Stomach (tissue), 9 donors: ENCODE measurements around the gene PTPRG. TPM values are rescaled to one million over a fixed set of nuclear protein-coding genes. Genes with fewer than 3 reads are reported as not detected.

Experiments used
- DNase-seq, 2 donors: peaks; one replicate each; pipeline versions ENCODE4 v3.0.0 to v3.0.0-alpha.2; 2013 to 2019
- H3K27ac ChIP-seq, 5 donors: fragments of 200-600 bp in 4 of 5; sonication (generic) in 4 of 5; one replicate each; pipeline ENCODE4 v1.5.1; 2013 to 2019; ENCODE audit warnings: mild to moderate bottlenecking in 1 of 5, moderate library complexity in 1 of 5
- H3K27me3 ChIP-seq, 3 donors: fragments of 200-600 bp; sonication (generic); one replicate each; pipeline ENCODE4 v1.5.1; 2017 to 2019; ENCODE audit warnings: mixed run types in 1 of 3
- H3K36me3 ChIP-seq, 4 donors: fragments of 200-600 bp; sonication (generic); 1 replicate in 3 of 4; 2 replicates in 1 of 4; pipeline ENCODE4 v1.5.1; 2016 to 2019
- H3K4me1 ChIP-seq, 4 donors: fragments of 200-600 bp; sonication (generic); one replicate each; pipeline ENCODE4 v1.5.1; 2016 to 2019
- H3K4me3 ChIP-seq, 4 donors: fragments of 200-600 bp; sonication (generic) in 3 of 4; one replicate each; pipeline ENCODE4 v1.5.1; 2016 to 2019; ENCODE audit warnings: mild to moderate bottlenecking in 1 of 4
- H3K9me3 ChIP-seq, 4 donors: fragments of 200-600 bp; sonication (generic); one replicate each; pipeline ENCODE4 v1.5.1; 2016 to 2019
- CTCF ChIP-seq, 7 experiments: fragments of 450-650 bp in 4 of 7; fragments of 200-600 bp in 3 of 7; sonication (generic) in 3 of 7; IDR thresholded peaks; one replicate each; pipeline ENCODE4 v1.5.1; 2016 to 2019; ENCODE audit warnings: antibody characterized with exemption in 7 of 7, control low read depth in 2 of 7, mild to moderate bottlenecking in 1 of 7
- EP300 ChIP-seq: sonication (generic); formaldehyde crosslinking; IDR thresholded peaks from one replicate; pipeline ENCODE4 v1.6.1; 2017; ENCODE audit warnings: antibody characterized with exemption
- POLR2A ChIP-seq, 4 donors: fragments of 450-650 bp; IDR thresholded peaks; one replicate each; pipeline ENCODE4 v1.6.1; 2016; ENCODE audit warnings: antibody characterized with exemption in 4 of 4, control low read depth in 2 of 4, mild to moderate bottlenecking in 1 of 4, moderate library complexity in 1 of 4
- POLR2AphosphoS5 ChIP-seq, 3 donors: sonication (generic); formaldehyde crosslinking; IDR thresholded peaks; one replicate each; pipeline ENCODE4 v1.6.1; 2016; ENCODE audit warnings: antibody characterized with exemption in 3 of 3
- WGBS, 5 donors: extraction: QIAGEN DNeasy Blood & Tissue Kit in 3 of 5; methylation state at CpG; one replicate each; pipeline versions ENCODE4 v1.1.5 to v1.1.7; 2013 to 2018; 5-methylcytosine and 5-hydroxymethylcytosine counted together
- intact Hi-C: fragments of 100-400 bp; cut with DNase I; formaldehyde crosslinking; loops from one replicate; pipeline ENCODE4 v1.15.1; 2023; ENCODE audit warnings: low total_unique reads
- polyA plus RNA-seq, 3 donors: library from polyadenylated mRNA; stranded (reverse); fragments of 200-250 nt; gene quantifications; one replicate each; pipeline ENCODE4 v1.2.3, GENCODE V29; 2013
- total RNA-seq, 5 donors: library from RNA; depleted of rRNA; stranded (reverse); fragments of >200 nt; gene quantifications; one replicate each; pipeline versions ENCODE4 v1.1.0 to v1.2.3, GENCODE V29; 2014 to 2016
- donor health status: healthy with polysubstance abuse.
- donor health status: Bipolar disorder and iron deficiency.
- donor health status: healthy.

Gene PTPRG
- total and polyA plus RNA-seq, 8 donors: 2.4 to 96.0 (median 22.0) TPM

DNA sequence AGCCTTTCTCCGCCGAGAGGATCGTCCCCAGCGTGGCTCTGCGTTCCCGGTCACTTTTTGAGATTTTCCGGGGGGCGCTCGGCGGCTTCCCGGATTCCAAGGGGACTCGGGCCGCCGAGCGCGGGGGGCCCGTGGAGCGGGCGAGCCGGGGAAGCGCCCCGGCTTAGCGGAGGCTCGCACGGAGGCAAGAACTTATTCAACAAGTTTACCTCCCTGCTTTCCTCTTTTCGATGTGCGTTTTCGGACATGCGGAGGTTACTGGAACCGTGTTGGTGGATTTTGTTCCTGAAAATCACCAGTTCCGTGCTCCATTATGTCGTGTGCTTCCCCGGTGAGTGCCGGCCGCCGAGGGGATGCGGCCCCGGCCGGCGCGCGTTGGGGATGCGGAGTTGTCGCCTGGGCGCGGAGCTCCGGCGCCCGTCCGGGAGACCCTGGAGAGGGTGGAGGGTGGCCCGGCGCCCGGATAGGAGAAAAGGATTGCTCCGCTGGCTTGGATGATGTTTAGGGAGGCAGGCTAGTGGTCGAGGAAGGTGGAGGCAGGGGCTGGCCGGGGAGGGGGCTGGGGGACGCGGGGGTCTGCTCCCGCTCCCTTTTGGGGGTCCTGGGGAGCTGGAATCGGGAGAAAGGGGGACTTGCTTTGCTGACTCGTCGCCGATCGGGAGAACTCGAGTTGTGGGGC, 810 bp downstream of the PTPRG start:
- H3K27ac ChIP-seq: peak overlapping the region; percentile 93 to 97 (median 95)
- intact Hi-C loops: loop anchor here (10.0 kb wide), 1 partner anchor 623 kb away; no protein-coding TSS in a partner anchor

DNA sequence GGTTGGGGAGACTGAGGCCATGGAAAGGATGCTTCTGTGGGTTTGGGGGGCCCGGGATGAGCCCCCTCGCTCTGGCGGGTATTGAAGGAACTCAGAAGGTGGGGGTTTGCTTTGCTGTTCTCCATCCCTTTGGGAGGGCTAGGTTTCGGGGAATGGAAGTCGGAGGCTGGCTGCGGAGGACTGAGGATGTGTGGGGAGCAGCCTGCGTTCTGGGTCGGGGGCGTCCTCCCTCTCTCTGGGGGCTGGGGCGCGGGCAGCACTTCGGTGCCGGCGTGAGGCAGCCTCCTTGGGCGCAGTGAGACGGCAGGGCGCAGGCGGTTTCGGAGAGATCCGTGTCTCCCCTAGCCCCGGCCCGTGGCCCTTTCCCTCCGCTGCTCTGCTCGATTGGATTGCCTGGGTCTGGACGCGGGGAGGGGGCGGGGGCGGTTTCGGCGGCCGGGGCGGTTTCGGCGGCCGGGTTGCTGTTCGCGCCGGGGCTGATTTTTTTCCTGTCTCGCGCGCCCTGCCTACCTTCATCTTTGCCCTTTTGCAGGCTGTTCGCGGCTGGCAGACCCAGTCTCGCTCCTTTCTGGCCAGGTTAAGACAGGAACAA, 1.4 kb downstream of the PTPRG start:
- peaks cover 0 to 54% (median 0%) of the 10 kb centered on the region in 3 donors for H3K27me3 ChIP-seq
- 0 to 3% (median 1%) methylated on average over 26 to 44 of the region's 44 CpGs for WGBS, 5 donors
- DNase-seq: peak in 1 of 2 donors; percentile 75
- H3K4me3 ChIP-seq: peak overlapping the region; percentile 70 to 83 (median 76)
- peaks cover 5 to 46% (median 35%) of the 10 kb centered on the region in 4 donors for H3K4me1 ChIP-seq
- peaks cover 0 to 8% (median 0%) of the 10 kb centered on the region in 4 donors for H3K9me3 ChIP-seq
- H3K27ac ChIP-seq: peak overlapping the region in 4 of 5 donors; percentile 93 to 97 (median 95)
- no peak for TF ChIP-seq POLR2A (IDR thresholded peaks at IDR 0.05)
- no peak for TF ChIP-seq EP300
- TF ChIP-seq CTCF (IDR thresholded peaks at IDR 0.05): no peak
- TF ChIP-seq POLR2AphosphoS5 (IDR thresholded peaks at IDR 0.05): no peak
- intact Hi-C loops: loop anchor here (10.0 kb wide), 1 partner anchor 622 kb away; no protein-coding TSS in a partner anchor
- H3K36me3 ChIP-seq: no peaks in the 10 kb centered on the region

More for the DNA sequence above, 810 bp downstream of the PTPRG start:
- DNase-seq: peak in 1 of 2 donors; percentile 67
- no peaks in the 10 kb centered on the region for H3K36me3 ChIP-seq
- peaks cover 0 to 54% (median 0%) of the 10 kb centered on the region in 3 donors for H3K27me3 ChIP-seq
- 0 to 1% (median 1%) methylated on average over 44 to 65 of the region's 65 CpGs for WGBS, 5 donors
- H3K9me3 ChIP-seq: peaks cover 0 to 8% (median 0%) of the 10 kb centered on the region in 4 donors
- H3K4me1 ChIP-seq: peaks cover 5 to 46% (median 35%) of the 10 kb centered on the region in 4 donors
- H3K4me3 ChIP-seq: peak overlapping the region; percentile 70 to 83 (median 76)
- TF ChIP-seq POLR2A (IDR thresholded peaks at IDR 0.05) (no peak), CTCF (IDR thresholded peaks at IDR 0.05) (no peak), EP300 (no peak), POLR2AphosphoS5 (IDR thresholded peaks at IDR 0.05) (no peak)

DNA sequence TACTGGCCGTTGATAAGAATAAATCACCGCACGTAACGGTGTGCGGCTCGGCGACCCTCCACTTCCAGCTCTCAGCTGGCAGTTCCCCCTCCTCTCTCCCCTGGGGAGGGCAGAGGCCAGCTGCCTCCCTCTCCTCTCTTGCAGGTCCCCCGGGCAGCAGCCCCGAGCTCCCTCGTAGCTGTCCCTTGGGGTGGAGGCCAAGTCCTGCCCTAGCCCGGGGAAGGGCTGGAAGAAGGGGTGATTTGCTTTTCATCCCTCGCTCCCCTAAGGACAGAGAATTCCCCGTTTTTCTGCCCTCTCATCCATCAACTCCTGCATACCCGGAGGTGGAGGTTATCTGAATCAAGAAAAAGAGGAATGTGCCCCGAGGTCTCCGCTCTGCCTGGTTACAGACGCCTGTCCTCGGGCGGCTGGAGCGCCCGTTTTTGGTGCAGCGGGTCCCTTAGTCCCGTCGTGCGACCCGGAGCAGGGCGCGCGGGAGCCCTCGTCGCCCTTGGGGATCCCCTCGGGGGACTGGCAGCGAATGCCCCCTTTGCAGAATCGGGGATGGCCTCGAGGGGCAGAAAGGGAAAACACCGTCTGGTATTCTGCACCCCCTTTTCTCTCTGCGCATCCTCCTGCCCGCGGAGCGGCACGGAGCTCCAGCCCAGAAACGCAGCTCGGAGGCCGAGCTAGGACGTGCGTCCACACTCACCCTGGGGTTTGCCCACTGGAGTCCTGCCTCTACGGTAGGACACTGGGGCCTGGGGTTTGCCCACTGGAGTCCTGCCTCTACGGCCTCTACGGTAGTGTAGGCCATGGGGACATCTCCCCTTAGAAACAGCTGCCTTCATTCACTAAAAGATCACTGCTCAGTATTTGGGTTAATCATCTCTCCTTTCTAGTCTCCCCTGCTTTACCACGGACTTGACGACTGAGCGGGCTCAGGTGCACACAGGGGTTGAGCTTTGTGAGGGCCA, 2.2 kb downstream of the PTPRG start:
- intact Hi-C loops: loop anchor here (10.0 kb wide), 1 partner anchor 621 kb away; no protein-coding TSS in a partner anchor
- no peaks in the 10 kb centered on the region for H3K36me3 ChIP-seq
- peak in 1 of 2 donors; percentile 28 for DNase-seq
- H3K9me3 ChIP-seq: peaks cover 0 to under 1% (median 0%) of the 10 kb centered on the region in 4 donors
- H3K4me1 ChIP-seq: peaks cover 5 to 46% (median 35%) of the 10 kb centered on the region in 4 donors
- peaks cover 0 to 54% (median 0%) of the 10 kb centered on the region in 3 donors for H3K27me3 ChIP-seq
- TF ChIP-seq CTCF (IDR thresholded peaks at IDR 0.05) (no peak), EP300 (no peak)
- 3 to 6% (median 4%) methylated on average over 23 to 52 of the region's 52 CpGs for WGBS, 5 donors
- peak overlapping the region; percentile 70 to 83 (median 76) for H3K4me3 ChIP-seq
- peak overlapping the region in 4 of 5 donors; percentile 93 to 97 (median 95) for H3K27ac ChIP-seq
